NCI-H2107 (cell line): ENCODE data around the gene ZBTB43.

Source experiments
- DNase-seq: peaks from one replicate; lab custom pipeline; 2025; lab: John Stamatoyannopoulos, UW

ZBTB43 gene

GRCh38 chr9:126830827-126831226, 26.0 kb downstream of the ZBTB43 start:
- DNase-seq: no peak

DNA sequence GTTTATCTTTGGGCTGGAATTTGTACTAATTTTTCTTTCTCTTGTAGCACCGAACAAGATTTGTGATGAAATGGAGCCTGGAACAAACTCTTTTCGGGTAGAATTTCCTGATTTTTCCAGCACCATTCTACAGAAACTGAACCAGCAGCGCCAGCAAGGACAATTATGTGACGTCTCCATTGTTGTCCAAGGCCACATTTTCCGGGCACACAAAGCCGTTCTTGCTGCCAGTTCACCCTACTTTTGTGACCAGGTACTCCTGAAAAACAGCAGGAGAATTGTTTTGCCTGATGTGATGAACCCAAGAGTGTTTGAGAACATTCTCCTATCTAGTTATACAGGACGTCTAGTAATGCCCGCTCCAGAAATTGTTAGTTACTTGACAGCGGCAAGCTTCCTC, 27.6 kb downstream of the ZBTB43 start:
- no peak for DNase-seq

- no peak for DNase-seq
These were observed 28.2 kb downstream of the ZBTB43 start for GRCh38 chr9:126833020-126833419.

DNA sequence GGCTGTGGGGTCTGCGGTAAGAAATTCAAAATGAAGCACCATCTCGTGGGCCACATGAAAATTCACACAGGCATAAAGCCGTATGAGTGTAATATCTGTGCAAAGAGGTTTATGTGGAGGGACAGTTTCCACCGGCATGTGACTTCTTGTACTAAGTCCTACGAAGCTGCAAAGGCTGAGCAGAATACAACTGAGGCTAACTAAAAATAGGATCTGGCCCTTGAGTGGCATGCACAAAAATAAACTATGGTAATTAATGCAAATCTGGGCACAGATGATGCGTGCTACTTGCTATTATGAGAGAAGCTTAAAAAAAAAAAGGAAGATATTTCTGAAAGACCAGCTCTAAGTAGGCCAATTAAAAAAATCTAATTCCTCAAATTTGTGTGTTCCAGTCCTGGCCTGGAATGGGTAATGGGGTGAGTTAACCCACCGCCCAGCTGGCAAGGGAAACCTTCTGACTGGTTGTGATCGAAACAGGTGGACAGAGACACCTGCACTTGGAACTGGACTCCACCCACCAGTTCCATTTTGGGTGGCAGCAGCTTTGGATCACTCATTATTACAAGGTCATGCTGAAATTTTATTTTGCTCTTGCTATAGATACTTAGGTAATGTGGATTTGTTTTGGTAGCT, 29.0 kb downstream of the ZBTB43 start:
- DNase-seq: no peak

DNA sequence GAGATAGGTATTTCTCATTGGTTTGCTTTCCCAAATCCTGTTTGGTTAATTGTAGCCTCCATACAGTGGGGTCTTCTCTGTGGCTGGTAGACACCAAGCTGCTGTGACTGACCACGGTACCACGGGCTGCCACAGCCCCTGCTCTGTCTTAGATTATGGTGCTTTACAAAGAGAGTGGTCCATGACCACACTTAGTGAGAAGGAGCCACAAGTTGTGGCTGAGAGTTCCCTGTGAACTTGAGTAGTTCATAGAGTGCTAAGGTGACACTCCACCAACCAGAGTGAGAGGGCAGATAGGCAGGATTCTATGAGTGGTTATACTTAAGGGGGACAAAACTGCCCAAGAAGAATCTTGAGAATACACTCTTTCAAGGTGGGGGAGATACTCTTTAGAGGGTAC, 29.8 kb downstream of the ZBTB43 start:
- no peak for DNase-seq

DNA sequence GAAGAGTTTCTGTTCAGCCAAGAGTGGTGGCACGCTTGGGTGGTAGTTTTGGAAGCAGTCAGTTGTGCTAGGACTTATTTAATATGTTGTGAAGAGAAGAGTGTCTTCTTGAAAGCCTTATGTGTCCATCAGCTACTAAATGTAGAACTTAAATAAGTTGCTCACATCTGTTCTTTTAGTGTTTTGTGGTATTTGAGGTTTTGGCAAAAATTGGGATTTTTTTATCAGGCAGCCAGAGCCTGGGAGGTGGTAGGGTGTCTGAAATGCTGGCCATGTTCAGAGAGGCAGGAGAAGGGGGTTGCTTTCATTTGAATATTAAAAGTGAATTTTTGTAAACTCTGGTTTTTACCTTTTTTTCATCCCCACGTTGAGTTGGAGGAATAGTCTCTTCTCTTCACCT, 31.4 kb downstream of the ZBTB43 start:
- DNase-seq: no peak

GRCh38 chr9:126838055-126838811, 33.4 kb downstream of the ZBTB43 start:
- no peak for DNase-seq

DNA sequence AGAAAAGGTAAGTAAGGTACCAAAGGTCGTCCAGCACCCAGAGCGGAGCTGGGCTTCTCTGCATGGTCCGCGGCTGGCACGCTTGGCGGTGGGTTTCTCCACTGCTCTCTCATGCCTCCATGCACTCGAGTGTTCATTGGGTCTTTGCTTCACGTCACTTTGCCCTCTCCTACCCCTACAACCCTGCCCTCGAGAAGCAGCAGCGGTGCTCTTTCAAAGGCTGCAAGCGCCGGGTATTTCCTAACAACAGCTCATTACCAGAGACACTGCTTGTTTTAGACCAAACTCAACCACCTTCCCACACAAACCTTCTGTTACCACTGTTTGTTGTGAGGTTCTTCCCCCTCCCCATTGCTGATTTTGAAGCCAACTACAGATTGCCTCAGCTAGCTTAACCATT, 34.1 kb downstream of the ZBTB43 start:
- DNase-seq: no peak

DNA sequence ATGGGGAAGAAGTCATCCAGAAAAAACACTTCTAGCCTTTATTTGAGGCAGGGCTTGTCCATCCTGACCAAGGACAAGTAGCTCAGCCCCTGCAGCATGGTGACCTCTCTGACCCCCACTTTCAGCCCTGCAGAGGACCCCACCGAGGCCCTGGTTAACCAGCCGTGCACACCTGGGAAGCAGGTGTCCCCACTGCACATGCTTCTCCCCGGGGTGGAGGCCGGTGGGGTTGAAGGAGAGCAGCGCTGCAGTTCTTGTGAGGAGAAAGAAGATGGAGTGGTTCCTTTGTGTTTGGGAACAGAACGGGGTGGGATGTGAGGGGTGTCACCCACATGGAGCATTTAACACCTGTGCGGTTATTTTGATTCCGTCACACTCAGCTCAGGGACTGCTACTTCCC, 34.5 kb downstream of the ZBTB43 start:
- DNase-seq: no peak

GRCh38 chr9:126842220-126842842, 37.5 kb downstream of the ZBTB43 start:
- DNase-seq: no peak

GRCh38 chr9:126842977-126843799, 38.3 kb downstream of the ZBTB43 start:
- DNase-seq: no peak

DNA sequence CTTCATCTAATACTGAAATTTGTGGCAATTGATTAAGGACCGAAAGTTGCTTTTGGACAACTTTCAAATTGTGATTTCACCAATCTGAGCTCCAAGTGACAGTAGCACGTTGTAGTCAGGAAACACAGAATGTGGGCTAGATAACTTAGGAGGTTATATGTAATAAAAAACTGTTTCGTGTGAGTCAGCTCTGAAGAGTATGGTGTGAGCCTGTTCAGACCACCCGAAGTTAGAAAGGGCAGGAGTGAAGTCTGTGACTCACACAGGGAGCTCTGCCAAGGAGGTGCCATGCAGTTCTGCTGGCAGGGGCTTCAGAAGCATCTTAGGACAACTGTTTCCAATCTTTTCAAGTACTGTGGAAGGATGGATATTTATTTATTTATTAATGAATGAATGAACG, 39.2 kb downstream of the ZBTB43 start:
- DNase-seq: no peak

GRCh38 chr9:126847051-126847450, 42.2 kb downstream of the ZBTB43 start:
- DNase-seq: no peak

- DNase-seq: no peak
These were observed 44.9 kb downstream of the ZBTB43 start for GRCh38 chr9:126849591-126850225.

GRCh38 chr9:126851286-126851880, 46.5 kb downstream of the ZBTB43 start:
- no peak for DNase-seq

GRCh38 chr9:126852086-126852688, 47.3 kb downstream of the ZBTB43 start:
- DNase-seq: no peak

- DNase-seq: no peak
These were observed 48.8 kb downstream of the ZBTB43 start for GRCh38 chr9:126853667-126854066.

DNA sequence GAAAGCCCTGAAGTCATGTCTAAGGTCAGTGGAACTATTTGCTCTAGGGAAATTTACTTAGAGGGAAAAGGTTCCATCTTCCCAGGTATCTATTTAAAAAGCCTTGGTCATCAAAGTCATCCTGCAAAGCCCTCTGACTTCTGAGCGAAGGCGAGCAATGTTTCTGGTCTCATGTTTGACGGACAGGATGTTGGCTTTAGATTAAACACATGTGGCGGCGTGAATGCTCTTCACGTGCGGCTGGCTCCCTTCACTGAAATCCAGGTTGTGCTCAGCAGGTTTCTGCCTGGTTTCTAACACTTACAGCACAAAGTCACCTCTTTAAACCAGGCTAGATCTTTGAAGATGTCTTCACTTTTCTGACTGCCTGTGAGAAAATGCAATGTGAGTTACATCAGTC, 49.9 kb downstream of the ZBTB43 start:
- DNase-seq: no peak

DNA sequence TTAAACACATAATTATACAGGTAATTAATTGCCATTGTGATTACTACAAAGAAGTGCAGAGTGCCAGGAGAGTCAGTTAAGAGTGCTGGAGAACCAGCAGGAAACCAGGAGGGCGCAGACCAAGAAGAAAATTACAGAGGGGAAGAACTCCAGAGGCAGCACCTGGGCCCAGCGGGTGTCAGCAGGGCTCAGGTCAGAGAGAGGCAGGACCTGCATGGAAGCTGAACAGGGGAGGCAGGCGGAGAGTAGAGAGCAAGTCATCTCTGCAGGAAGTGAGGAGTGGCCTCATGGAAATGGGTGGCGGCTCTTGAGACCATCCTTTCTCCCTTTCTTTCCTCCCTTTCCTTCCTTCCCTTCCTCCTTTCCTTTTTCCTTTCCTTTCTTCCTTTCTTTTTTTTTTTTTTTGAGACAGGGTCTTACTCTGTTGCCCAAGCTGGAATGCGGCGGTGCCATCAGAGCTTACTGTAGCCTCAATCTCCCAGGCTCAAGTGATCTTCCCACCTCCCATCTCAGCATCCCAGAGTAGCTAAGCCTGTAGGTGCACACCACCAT, 51.6 kb downstream of the ZBTB43 start:
- no peak for DNase-seq

- no peak for DNase-seq
These were observed 52.6 kb downstream of the ZBTB43 start for GRCh38 chr9:126857261-126857960.
